B cell (primary cell): ENCODE data around the gene TMEM119. TPM values are rescaled to one million over a fixed set of nuclear protein-coding genes. Genes with fewer than 3 reads are reported as not detected.

Experiments
- ATAC-seq: fragments of 200-7000 bp; cut with Tn5 transposase; one replicate; pipeline ENCODE4 v1.10.0; 2021; ENCODE audit warnings: low read depth, mild to moderate bottlenecking, moderate number of reproducible peaks, moderate library complexity
- CTCF ChIA-PET: fragments of 350-600 bp; sonication (Branson Sonifier 250); formaldehyde crosslinking; loops from one replicate; lab custom pipeline; 2021; ENCODE audit warnings: antibody characterized with exemption, inconsistent platforms; lab: Charles Lee
- POLR2A ChIA-PET: fragments of 350-600 bp; sonication (Branson Sonifier 250); formaldehyde crosslinking; loops from one replicate; lab custom pipeline; 2021; ENCODE audit warnings: antibody characterized with exemption; lab: Charles Lee
- DNase-seq: peaks from one replicate; pipeline ENCODE4 v3.0.0; 2013
- H2AFZ ChIP-seq: 2 replicates; pipeline ENCODE4 v1.6.1; 2012; ENCODE audit warnings: mild to moderate bottlenecking, low read depth, low read length; ENCODE audit not compliant: insufficient read depth, poor library complexity, severe bottlenecking
- H3K27ac ChIP-seq, 2 donors: 1 replicate in 1 of 2; 2 replicates in 1 of 2; pipeline ENCODE4 v1.5.1; 2012 to 2013; ENCODE audit warnings: low read length in 2 of 2, mild to moderate bottlenecking in 2 of 2, moderate library complexity in 1 of 2
- H3K27me3 ChIP-seq, 4 experiments: fragments of 200-600 bp in 1 of 4; sonication (generic) in 1 of 4; replicated peaks in 1 of 4; 1 replicate in 2 of 4; 2 replicates in 2 of 4; pipeline versions ENCODE4 v1.6.1 to v1.7.0; 2013 to 2016; ENCODE audit warnings: low read length in 3 of 4, mild to moderate bottlenecking in 2 of 4, mixed read lengths in 1 of 4, moderate library complexity in 1 of 4; ENCODE audit not compliant: insufficient read depth in 4 of 4, control insufficient read depth in 3 of 4; ENCODE audit errors: control extremely low read depth in 1 of 4
- H3K36me3 ChIP-seq, 2 experiments: replicated peaks in 1 of 2; 1 replicate in 1 of 2; 2 replicates in 1 of 2; pipeline versions ENCODE4 v1.6.1 to v1.7.1; 2013; ENCODE audit warnings: low read length in 1 of 2; ENCODE audit not compliant: insufficient read depth in 2 of 2, control insufficient read depth in 1 of 2; ENCODE audit errors: control extremely low read depth in 1 of 2, extremely low read depth in 1 of 2
- H3K4me1 ChIP-seq, 2 donors: fragments of 200-600 bp in 1 of 2; sonication (generic) in 1 of 2; 1 replicate in 1 of 2; 2 replicates in 1 of 2; pipeline versions ENCODE4 v1.5.1 to v1.6.1; 2013 to 2017; ENCODE audit warnings: low read length in 2 of 2; ENCODE audit not compliant: control insufficient read depth in 2 of 2, insufficient read depth in 2 of 2
- H3K4me2 ChIP-seq: replicated peaks from 2 replicates; pipeline ENCODE3; 2012; ENCODE audit warnings: mild to moderate bottlenecking, low read depth, low read length; ENCODE audit not compliant: poor library complexity, severe bottlenecking
- H3K4me3 ChIP-seq, 5 experiments: fragments of 200-600 bp in 1 of 5; sonication (generic) in 1 of 5; 1 replicate in 3 of 5; 2 replicates in 2 of 5; pipeline versions ENCODE4 v1.5.1 to v1.7.0; 2011 to 2016; ENCODE audit warnings: low read length in 4 of 5, mild to moderate bottlenecking in 4 of 5, low read depth in 2 of 5, control low read depth in 1 of 5, moderate library complexity in 1 of 5; ENCODE audit not compliant: insufficient read depth in 1 of 5; ENCODE audit errors: control extremely low read depth in 1 of 5, extremely low read depth in 1 of 5
- H3K79me2 ChIP-seq: fragments of 200-600 bp; sonication (generic); one replicate; pipeline ENCODE4 v1.6.0; 2016; ENCODE audit warnings: low read length; ENCODE audit not compliant: control insufficient read depth, insufficient read depth
- H3K9ac ChIP-seq: fragments of 200-600 bp; sonication (generic); 2 replicates; pipeline ENCODE4 v1.6.1; 2017; ENCODE audit warnings: mild to moderate bottlenecking, low read length, moderate library complexity
- H3K9me3 ChIP-seq, 3 donors: one replicate each; pipeline versions ENCODE4 v1.6.1 to v1.7.1; 2013; ENCODE audit warnings: low read length in 2 of 3; ENCODE audit not compliant: control insufficient read depth in 2 of 3, insufficient read depth in 1 of 3; ENCODE audit errors: control extremely low read depth in 1 of 3
- H4K20me1 ChIP-seq: 2 replicates; pipeline ENCODE4 v1.6.0; 2012; ENCODE audit warnings: mild to moderate bottlenecking, low read length; ENCODE audit not compliant: insufficient read depth, control insufficient read depth, poor library complexity, severe bottlenecking
- H3K27ac Mint-ChIP-seq: one replicate; pipeline ENCODE4 v1.8.0; 2021; ENCODE audit warnings: mixed read lengths
- H3K27me3 Mint-ChIP-seq: one replicate; pipeline ENCODE4 v1.8.0; 2021; ENCODE audit warnings: mixed read lengths
- H3K4me1 Mint-ChIP-seq: one replicate; pipeline ENCODE4 v1.8.0; 2021; ENCODE audit warnings: mixed read lengths
- H3K4me3 Mint-ChIP-seq: one replicate; pipeline ENCODE4 v1.8.0; 2021; ENCODE audit warnings: mixed read lengths
- H3K9me3 Mint-ChIP-seq: one replicate; pipeline ENCODE4 v1.8.0; 2022; ENCODE audit warnings: mixed read lengths; ENCODE audit not compliant: insufficient read depth
- EZH2 ChIP-seq: IDR thresholded peaks from 2 replicates; pipeline ENCODE4 v1.6.1; 2012; ENCODE audit warnings: borderline replicate concordance, low read depth, mild to moderate bottlenecking, moderate library complexity, low read length; ENCODE audit not compliant: insufficient read depth, poor library complexity, severe bottlenecking
- WGBS: methylation state at CpG from one replicate; pipeline ENCODE4 v1.1.5; 2013; ENCODE audit warnings: missing lambda C conversion rate; ENCODE audit not compliant: insufficient coverage; 5-methylcytosine and 5-hydroxymethylcytosine counted together
- intact Hi-C: fragments of 100-400 bp; cut with micrococcal nuclease; formaldehyde crosslinking; loops from one replicate; pipeline ENCODE4 v1.10.0; 2022
- polyA plus RNA-seq: library from polyadenylated mRNA; depleted of rRNA; stranded (reverse); fragments of >200 nt; gene quantifications from 2 replicates; pipeline ENCODE4 v1.2.3, GENCODE V29; 2012
- total RNA-seq, 2 donors: library from RNA; stranded (reverse); fragments of 120-200 nt in 1 of 2; gene quantifications; 1 replicate in 1 of 2; 2 replicates in 1 of 2; pipeline versions ENCODE4 v1.2.3 to v1.2.4, GENCODE V29; 2013 to 2022
- TF ChIP-seq, protein P1 (sequence below): fragments of 200-600 bp; IDR thresholded peaks from one replicate; pipeline ENCODE4 v1.8.0; 2022; ENCODE audit warnings: antibody characterized with exemption, mild to moderate bottlenecking

TMEM119 gene
- total and polyA plus RNA-seq, 2 donors (not counting 1 experiment from before 2014, with no cell fraction given), result 0.25 TPM; not detected in 1

DNA sequence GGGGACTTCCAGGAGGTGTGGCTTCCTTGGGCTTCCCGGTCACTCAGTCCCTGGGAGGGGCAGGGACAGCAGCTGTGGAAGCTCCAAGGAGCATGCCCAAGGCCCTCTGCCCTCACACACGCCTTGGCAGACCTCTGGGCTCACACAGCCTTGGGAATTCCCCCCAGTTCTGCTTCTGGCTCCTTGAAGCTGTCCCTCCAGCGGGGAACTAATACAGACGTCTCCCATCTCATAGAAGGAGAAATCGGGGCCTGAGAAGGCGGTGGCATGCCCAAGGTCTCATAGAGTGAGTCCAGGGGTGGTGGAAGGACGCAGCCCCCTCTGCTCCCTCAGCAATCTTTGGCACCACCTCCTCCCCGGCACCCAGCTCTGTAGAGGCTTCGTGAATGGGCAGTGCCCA lies 15.7 kb upstream of the TMEM119 start:
- Mint-ChIP-seq H3K4me1 (peaks cover 58% of the 10 kb centered on the region), H3K27ac (peak overlapping the region; percentile 37), H3K9me3 (peaks cover 3% of the 10 kb centered on the region), H3K27me3 (peaks cover 6% of the 10 kb centered on the region), H3K4me3 (no peak overlapping the region)
- POLR2A ChIA-PET, result interaction anchor here (1.0 to 8.6 kb wide), 3 partner anchors 22 to 51 kb away, joined by 3 to 133 read pairs (median 6); partner anchors contain the start of genes ISCU and SELPLG
- ATAC-seq (no peak), DNase-seq (peak; percentile 55)
- TF ChIP-seq EZH2, result no peak
- TF ChIP-seq, protein P1, sequence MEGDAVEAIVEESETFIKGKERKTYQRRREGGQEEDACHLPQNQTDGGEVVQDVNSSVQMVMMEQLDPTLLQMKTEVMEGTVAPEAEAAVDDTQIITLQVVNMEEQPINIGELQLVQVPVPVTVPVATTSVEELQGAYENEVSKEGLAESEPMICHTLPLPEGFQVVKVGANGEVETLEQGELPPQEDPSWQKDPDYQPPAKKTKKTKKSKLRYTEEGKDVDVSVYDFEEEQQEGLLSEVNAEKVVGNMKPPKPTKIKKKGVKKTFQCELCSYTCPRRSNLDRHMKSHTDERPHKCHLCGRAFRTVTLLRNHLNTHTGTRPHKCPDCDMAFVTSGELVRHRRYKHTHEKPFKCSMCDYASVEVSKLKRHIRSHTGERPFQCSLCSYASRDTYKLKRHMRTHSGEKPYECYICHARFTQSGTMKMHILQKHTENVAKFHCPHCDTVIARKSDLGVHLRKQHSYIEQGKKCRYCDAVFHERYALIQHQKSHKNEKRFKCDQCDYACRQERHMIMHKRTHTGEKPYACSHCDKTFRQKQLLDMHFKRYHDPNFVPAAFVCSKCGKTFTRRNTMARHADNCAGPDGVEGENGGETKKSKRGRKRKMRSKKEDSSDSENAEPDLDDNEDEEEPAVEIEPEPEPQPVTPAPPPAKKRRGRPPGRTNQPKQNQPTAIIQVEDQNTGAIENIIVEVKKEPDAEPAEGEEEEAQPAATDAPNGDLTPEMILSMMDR, result no peak
- intact Hi-C loops, result no loop called here
- H3K9me3 ChIP-seq, result peaks cover 0 to 22% (median 8%) of the 10 kb centered on the region in 3 donors
- H3K4me1 ChIP-seq, result peaks cover 37 to 49% of the 10 kb centered on the region in 2 donors
- H3K4me3 ChIP-seq, result no peak overlapping the region
- H3K4me2 ChIP-seq, result no peak overlapping the region
- 76% methylated on average over 4 of the region's 9 CpGs for WGBS
- no peak overlapping the region for H3K9ac ChIP-seq
- CTCF ChIA-PET, result interaction anchor here (12.0 to 13.8 kb wide), 5 partner anchors 21 to 190 kb away, joined by 102 to 431 read pairs (median 135); partner anchors contain the start of genes ISCU, SART3 and SELPLG
- H4K20me1 ChIP-seq, result no peaks in the 10 kb centered on the region
- H3K36me3 ChIP-seq, result no peaks in the 10 kb centered on the region
- no peak overlapping the region for H2AFZ ChIP-seq
- H3K27me3 ChIP-seq, result peaks cover 0 to 10% (median 2%) of the 10 kb centered on the region in 4 experiments
- no peak overlapping the region for H3K27ac ChIP-seq
- no peaks in the 10 kb centered on the region for H3K79me2 ChIP-seq

DNA sequence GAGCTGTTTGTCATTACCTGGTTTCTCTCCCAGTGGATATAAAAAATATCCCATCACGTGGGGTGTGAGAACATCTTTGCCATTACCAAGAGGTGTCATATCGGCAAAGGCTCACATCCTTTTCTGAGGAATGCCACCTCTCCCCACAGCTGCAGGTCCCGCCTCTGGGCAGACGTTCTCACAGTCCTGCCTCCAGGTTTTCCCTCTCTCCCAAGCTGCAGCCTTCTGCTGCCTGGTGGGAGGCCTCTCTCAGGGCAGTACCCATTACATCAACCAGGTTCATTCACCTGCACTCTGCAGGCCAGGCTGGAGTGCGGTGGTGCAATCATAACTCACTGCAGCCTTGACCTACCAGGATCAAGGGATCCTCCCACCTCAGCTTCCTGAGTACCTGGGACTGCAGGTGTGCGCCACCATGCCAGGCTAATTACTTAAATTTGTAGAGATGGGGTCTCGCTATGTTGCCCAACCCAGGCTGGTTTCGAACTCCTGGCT lies 15.0 kb upstream of the TMEM119 start:
- Mint-ChIP-seq H3K4me3 (no peak overlapping the region), H3K27me3 (peaks cover 8% of the 10 kb centered on the region), H3K9me3 (peaks cover 3% of the 10 kb centered on the region), H3K4me1 (peaks cover 51% of the 10 kb centered on the region), H3K27ac (no peak overlapping the region)
- H3K9ac ChIP-seq, result no peak overlapping the region
- H4K20me1 ChIP-seq, result no peaks in the 10 kb centered on the region
- H3K27ac ChIP-seq, result no peak overlapping the region
- no peak overlapping the region for H3K4me3 ChIP-seq
- H3K9me3 ChIP-seq, result peaks cover 0 to 22% (median 8%) of the 10 kb centered on the region in 3 donors
- TF ChIP-seq, protein P1, result no peak
- TF ChIP-seq EZH2, result no peak
- ATAC-seq (no peak), DNase-seq (no peak)
- ChIA-PET POLR2A (interaction anchor here (1.0 to 8.6 kb wide), 3 partner anchors 23 to 51 kb away, joined by 3 to 133 read pairs (median 6); partner anchors contain the start of genes ISCU and SELPLG), CTCF (interaction anchor here (0.7 to 13.8 kb wide), 9 partner anchors 22 to 338 kb away, joined by 3 to 431 read pairs (median 102); partner anchors contain the start of genes ISCU, SART3 and SELPLG)
- H3K36me3 ChIP-seq, result no peaks in the 10 kb centered on the region
- intact Hi-C loops, result loop anchor here (1.0 kb wide), 1 partner anchor 34 kb away; no protein-coding TSS in a partner anchor
- no peak overlapping the region for H3K4me2 ChIP-seq
- peaks cover 30 to 42% of the 10 kb centered on the region in 2 donors for H3K4me1 ChIP-seq
- H3K79me2 ChIP-seq, result no peaks in the 10 kb centered on the region
- H2AFZ ChIP-seq, result no peak overlapping the region
- peaks cover 0 to 12% (median 2%) of the 10 kb centered on the region in 4 experiments for H3K27me3 ChIP-seq
- 96% methylated on average over 7 of the region's 8 CpGs for WGBS
